ENCODE measurements around the gene PARK7.
A peak's percentile ranks its signal among the peaks of the same experiment; 100 is the strongest.
"Not testable (repeated sequence)": the region's sequence is repeated elsewhere in the genome, so short reads cannot be mapped to it uniquely, and the experiment has no call there.

The PARK7 gene

DNA sequence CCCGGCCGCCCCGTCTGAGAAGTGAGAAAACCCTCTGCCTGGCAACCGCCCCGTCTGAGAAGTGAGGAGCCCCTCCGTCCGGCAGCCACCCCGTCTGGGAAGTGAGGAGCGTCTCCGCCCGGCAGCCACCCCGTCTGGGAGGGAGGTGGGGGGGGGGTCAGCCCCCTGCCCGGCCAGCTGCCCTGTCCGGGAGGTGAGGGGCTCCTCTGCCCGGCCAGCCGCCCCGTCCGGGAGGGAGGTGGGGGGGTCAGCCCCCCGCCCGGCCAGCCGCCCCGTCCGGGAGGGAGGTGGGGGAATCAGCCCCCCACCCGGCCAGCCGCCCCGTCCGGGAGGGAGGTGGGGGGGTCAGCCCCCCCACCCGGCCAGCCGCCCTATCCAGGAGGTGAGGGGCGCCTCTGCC, 8.7 kb upstream of the PARK7 start:
- not testable (repeated sequence) for H3K9ac ChIP-seq (ENCODE audit: low read depth, low read length); H3K9me3 ChIP-seq (ENCODE audit: insufficient read depth, low read depth, low read length); H3K36me3 ChIP-seq (ENCODE audit: insufficient read depth, low read depth, low read length); H3K27ac ChIP-seq (ENCODE audit: low read length); H3K27me3 ChIP-seq (ENCODE audit: insufficient read depth, low read length); H3K4me1 ChIP-seq (ENCODE audit: insufficient read depth, low read length); H3K4me3 ChIP-seq (ENCODE audit: low read length)

DNA sequence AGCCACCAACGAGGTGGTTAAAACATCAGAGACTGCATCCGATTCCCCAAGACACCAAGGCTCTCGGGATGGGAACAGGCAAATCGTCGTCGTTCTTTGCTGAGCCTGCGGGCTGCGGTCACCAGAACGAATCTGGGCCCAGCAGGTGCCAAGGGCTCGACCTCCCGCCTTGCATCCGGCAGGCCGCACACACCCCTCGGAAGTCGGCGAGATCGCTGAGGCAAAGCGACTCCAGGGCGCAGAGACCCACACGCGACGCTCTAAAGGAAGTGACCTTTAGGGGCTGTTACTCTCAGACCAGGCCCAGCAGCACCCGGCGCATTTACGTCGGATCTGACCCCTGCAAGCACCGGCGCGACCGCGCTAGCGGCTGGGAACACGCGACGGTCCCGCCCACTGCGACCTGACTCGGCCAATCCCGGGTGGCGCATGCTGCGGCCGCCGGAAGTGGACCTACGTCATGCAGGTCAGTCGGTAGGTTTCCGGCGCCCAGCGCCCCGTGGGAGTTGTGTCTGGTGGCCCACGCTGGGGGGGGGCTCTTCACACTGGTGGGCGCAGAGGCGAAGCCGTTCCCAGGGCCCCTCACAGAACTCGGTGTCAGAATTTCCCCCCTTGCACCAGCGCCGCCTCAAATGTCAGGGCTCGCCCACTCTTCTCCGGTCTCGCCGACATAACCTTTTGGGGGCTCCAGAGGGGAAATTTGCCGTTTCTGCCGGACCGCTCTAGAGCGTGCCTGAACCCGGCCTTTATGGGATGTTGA, 7.5 kb upstream of the PARK7 start:
- Histone ChIP-seq H3K4me3 (ENCODE audit: low read length) (peak overlapping the region; percentile 73), H3K27me3 (ENCODE audit: insufficient read depth, low read length) (no peaks in the 10 kb centered on the region), H3K27ac (ENCODE audit: low read length) (peak overlapping the region; percentile 57), H3K9ac (ENCODE audit: low read depth, low read length) (peak overlapping the region; percentile 79; the same call in 1 of the 2 replicates), H3K36me3 (ENCODE audit: insufficient read depth, low read depth, low read length) (no peaks in the 10 kb centered on the region), H3K4me1 (ENCODE audit: insufficient read depth, low read length) (no peaks in the 10 kb centered on the region; the same call in 1 of the 2 replicates), H3K9me3 (ENCODE audit: insufficient read depth, low read depth, low read length) (no peaks in the 10 kb centered on the region)

DNA sequence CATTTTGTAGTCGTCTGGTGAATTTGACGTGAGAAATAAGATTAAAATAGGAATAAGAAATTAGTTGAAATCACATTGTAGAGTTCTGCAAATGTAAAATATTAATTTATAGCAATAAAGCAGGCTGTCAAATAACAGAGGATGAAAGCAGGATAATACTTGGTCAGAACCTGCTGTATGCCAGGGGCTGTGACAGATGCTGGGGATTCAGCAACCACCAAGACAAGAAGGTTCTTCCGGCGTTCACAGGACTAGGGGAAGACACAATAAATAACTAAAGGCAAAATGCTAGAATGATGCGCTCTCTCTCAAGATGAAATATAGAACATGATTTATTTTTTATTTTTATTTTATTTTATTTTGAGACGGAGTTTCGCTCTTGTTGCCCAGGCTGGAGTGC, 6.8 kb upstream of the PARK7 start:
- Histone ChIP-seq H3K36me3 (ENCODE audit: insufficient read depth, low read depth, low read length) (no peaks in the 10 kb centered on the region), H3K27ac (ENCODE audit: low read length) (no peak overlapping the region), H3K9ac (ENCODE audit: low read depth, low read length) (peak overlapping the region; percentile 79; the same call in 1 of the 2 replicates), H3K9me3 (ENCODE audit: insufficient read depth, low read depth, low read length) (no peaks in the 10 kb centered on the region), H3K4me3 (ENCODE audit: low read length) (peak overlapping the region; percentile 73), H3K27me3 (ENCODE audit: insufficient read depth, low read length) (no peaks in the 10 kb centered on the region), H3K4me1 (ENCODE audit: insufficient read depth, low read length) (no peaks in the 10 kb centered on the region; the same call in 1 of the 2 replicates)

DNA sequence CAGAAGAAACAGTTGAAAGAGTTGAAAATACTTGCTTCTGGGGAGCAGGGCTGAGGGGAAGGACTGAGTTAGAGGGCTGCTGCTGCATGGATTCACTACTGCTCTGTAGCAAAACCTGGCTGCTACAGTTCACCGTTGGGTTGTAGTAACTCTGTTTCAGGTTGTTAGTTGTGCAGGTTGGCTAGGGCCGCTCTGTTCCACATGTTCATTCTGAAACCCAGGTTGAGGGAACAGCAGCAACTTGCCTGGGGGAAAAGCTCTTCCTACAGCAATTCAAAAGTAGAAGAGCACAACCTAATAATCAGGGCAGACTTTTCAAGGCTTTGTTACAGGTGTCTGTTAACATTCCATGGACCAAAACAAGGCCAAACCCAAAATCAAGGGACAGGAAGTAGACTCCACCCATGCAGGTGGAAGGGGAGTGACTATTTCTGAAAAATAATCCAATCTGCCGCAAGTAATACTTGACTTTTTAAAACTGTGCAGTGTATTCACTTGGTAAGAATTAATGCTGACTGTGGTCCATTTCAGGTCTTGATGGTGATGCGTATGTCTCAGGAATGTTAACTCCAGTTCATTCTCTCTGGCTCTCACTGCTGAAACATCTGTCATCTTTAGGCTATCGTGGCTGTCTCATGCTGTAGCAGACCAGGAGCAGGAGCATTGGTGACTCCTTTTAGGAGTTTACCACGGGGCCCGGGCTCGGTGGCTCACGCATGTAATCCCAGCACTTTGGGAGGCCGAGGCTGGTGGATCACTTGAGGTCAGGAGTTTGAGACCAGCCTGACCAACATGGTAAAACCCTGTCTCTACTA, 5.1 kb upstream of the PARK7 start:
- Histone ChIP-seq H3K4me1 (ENCODE audit: insufficient read depth, low read length) (no peaks in the 10 kb centered on the region), H3K4me3 (ENCODE audit: low read length) (no peak overlapping the region), H3K36me3 (ENCODE audit: insufficient read depth, low read depth, low read length) (no peaks in the 10 kb centered on the region), H3K27me3 (ENCODE audit: insufficient read depth, low read length) (no peaks in the 10 kb centered on the region), H3K9ac (ENCODE audit: low read depth, low read length) (no peak overlapping the region), H3K27ac (ENCODE audit: low read length) (no peak overlapping the region), H3K9me3 (ENCODE audit: insufficient read depth, low read depth, low read length) (no peaks in the 10 kb centered on the region)

DNA sequence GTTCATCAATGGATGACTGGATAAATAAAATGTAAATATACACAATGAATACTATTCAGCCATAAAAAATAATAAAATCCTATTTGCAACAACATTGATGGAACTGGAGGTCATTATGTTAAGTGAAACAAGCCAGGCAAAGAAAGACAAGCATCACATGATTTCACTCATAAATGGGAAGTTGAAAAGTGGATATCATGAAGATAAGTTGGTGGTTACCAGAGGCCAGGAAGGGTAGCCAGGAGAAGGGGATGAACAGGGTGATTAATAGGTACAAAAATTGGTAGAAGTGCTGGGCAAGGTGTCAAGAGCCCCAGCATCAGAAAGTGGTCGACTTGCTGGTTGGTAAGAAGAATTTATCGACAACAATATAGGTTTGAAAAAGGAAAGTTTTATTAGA, 1.3 kb upstream of the PARK7 start:
- Histone ChIP-seq H3K4me1 (ENCODE audit: insufficient read depth, low read length) (peaks cover 3% of the 10 kb centered on the region; the same call in 1 of the 2 replicates), H3K9ac (ENCODE audit: low read depth, low read length) (peak overlapping the region; percentile 93; the same call in 1 of the 2 replicates), H3K36me3 (ENCODE audit: insufficient read depth, low read depth, low read length) (peaks cover 22% of the 10 kb centered on the region), H3K9me3 (ENCODE audit: insufficient read depth, low read depth, low read length) (no peaks in the 10 kb centered on the region), H3K27me3 (ENCODE audit: insufficient read depth, low read length) (no peaks in the 10 kb centered on the region), H3K27ac (ENCODE audit: low read length) (no peak overlapping the region), H3K4me3 (ENCODE audit: low read length) (peak overlapping the region; percentile 91; the same call in 1 of the 2 replicates)

DNA sequence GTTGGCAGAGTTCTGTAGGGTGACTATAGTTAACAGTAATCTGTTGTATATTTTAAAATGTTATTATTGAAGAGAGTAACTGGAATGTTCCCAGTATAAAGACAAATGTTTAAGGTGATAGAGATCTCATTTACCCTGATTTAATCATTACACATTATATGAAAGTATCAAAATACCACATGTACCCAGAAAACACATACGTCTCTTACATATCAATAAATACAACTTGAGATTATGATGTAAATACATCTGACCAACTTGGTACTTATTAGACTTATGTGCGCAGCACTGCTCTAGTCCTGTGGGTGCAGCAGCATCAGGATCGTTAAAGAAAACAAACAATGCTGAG, 670 bp upstream of the PARK7 start:
- Histone ChIP-seq H3K9me3 (ENCODE audit: insufficient read depth, low read depth, low read length) (no peaks in the 10 kb centered on the region), H3K27ac (ENCODE audit: low read length) (peak overlapping the region; percentile 81), H3K4me1 (ENCODE audit: insufficient read depth, low read length) (peaks cover 3% of the 10 kb centered on the region; the same call in 1 of the 2 replicates), H3K4me3 (ENCODE audit: low read length) (peak overlapping the region; percentile 91), H3K9ac (ENCODE audit: low read depth, low read length) (peak overlapping the region; percentile 93), H3K36me3 (ENCODE audit: insufficient read depth, low read depth, low read length) (peaks cover 28% of the 10 kb centered on the region), H3K27me3 (ENCODE audit: insufficient read depth, low read length) (no peaks in the 10 kb centered on the region)

DNA sequence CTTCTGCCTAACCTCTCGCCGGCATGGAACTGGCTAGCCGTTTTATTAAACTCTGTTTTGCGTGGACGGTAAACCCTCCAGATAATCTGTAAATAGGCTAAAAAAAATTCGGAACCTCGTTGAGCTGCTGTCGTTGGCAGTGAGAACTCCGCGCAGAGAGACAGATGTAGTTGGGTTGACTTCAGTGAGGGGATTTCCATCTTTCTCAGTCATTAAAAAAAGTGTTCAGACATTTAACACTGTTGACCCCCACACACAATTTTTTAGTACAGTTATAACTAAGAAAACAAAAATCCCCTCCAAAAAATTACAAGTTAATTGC, 464 bp downstream of the PARK7 start:
- H3K4me1 ChIP-seq (ENCODE audit: insufficient read depth, low read length), result peaks cover 3% of the 10 kb centered on the region; the same call in 1 of the 2 replicates
- H3K27ac ChIP-seq (ENCODE audit: low read length), result no peak overlapping the region
- peaks cover 40% of the 10 kb centered on the region for H3K36me3 ChIP-seq (ENCODE audit: insufficient read depth, low read depth, low read length)
- H3K27me3 ChIP-seq (ENCODE audit: insufficient read depth, low read length), result no peaks in the 10 kb centered on the region
- peak overlapping the region; percentile 91 for H3K4me3 ChIP-seq (ENCODE audit: low read length)
- H3K9me3 ChIP-seq (ENCODE audit: insufficient read depth, low read depth, low read length), result no peaks in the 10 kb centered on the region
- peak overlapping the region; percentile 83 for H3K9ac ChIP-seq (ENCODE audit: low read depth, low read length)

DNA sequence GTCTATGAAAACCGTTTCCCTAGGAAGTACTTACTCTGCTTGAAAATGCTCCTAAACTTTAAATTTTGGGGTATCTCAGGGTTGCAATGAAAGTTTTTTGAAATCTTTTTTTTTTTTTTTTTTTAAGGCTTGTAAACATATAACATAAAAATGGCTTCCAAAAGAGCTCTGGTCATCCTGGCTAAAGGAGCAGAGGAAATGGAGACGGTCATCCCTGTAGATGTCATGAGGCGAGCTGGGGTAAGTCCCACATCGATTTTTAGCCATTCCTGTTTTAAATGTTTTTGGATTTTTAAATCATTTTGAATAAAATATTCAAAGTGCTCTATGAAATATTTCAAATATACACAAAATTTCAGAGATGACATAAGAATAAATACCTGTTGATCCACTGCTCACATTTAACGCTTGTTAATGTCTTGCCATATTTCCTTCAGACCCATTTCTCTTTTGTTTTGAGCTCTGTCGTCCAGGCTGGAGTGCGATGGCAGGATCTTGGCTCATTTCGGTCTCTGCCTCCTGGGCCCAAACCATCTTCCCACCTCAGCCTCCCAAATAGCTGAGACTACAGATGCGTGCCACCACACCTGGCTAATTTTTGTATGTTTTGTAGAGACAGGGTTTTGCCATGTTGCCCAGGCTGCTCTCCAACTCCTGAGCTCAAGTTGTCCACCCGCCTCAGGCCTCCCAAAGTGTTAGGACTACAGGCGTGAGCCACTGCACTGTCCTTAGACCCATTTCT, 1.3 kb downstream of the PARK7 start:
- Histone ChIP-seq H3K4me1 (ENCODE audit: insufficient read depth, low read length) (peaks cover 3% of the 10 kb centered on the region; the same call in 1 of the 2 replicates), H3K9ac (ENCODE audit: low read depth, low read length) (peak overlapping the region; percentile 83; the same call in 1 of the 2 replicates), H3K27me3 (ENCODE audit: insufficient read depth, low read length) (no peaks in the 10 kb centered on the region), H3K27ac (ENCODE audit: low read length) (no peak overlapping the region), H3K36me3 (ENCODE audit: insufficient read depth, low read depth, low read length) (peaks cover 48% of the 10 kb centered on the region), H3K4me3 (ENCODE audit: low read length) (peak overlapping the region; percentile 91), H3K9me3 (ENCODE audit: insufficient read depth, low read depth, low read length) (no peaks in the 10 kb centered on the region)

DNA sequence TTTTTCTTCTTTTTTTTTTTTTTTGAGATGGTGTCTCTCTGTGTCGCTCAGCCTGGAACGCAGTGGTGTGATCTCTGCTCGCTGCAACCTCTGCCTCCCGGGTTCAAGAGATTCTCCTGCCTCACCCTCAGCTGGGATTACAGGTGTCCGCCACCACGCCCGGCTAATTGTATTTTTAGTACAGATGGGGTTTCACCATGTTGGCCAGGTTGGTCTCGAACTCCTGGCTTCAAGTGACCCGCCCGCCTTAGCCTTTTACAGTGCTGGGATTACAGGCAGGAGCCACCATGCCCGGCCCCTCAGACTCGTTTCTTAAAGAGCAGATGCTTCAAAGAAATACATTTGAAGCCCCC, 1.8 kb downstream of the PARK7 start:
- H3K9me3 ChIP-seq (ENCODE audit: insufficient read depth, low read depth, low read length); H3K27ac ChIP-seq (ENCODE audit: low read length); H3K9ac ChIP-seq (ENCODE audit: low read depth, low read length); H3K4me3 ChIP-seq (ENCODE audit: low read length); H3K4me1 ChIP-seq (ENCODE audit: insufficient read depth, low read length); H3K27me3 ChIP-seq (ENCODE audit: insufficient read depth, low read length): not testable (repeated sequence)
- peaks cover 50% of the 10 kb centered on the region for H3K36me3 ChIP-seq (ENCODE audit: insufficient read depth, low read depth, low read length)

DNA sequence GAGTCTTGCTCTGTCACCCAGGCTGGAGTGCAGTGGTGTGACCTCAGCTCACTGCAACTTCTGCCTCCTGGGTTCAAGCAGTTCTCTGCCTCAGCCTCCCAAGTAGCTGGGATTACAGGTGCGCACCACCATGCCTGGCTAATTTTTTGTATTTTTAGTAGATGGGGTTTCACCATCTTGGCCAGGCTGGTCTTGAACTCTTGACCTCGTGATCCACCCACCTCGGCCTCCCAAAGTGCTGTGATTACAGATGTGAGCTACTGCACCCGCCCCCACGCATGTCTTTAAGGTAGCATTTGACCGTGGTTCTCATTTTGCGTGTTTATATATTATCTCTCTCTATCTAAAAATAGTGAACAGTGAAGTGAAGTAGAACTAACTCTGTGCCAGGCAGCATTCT, 2.3 kb downstream of the PARK7 start:
- H3K4me1 ChIP-seq (ENCODE audit: insufficient read depth, low read length); H3K4me3 ChIP-seq (ENCODE audit: low read length); H3K9ac ChIP-seq (ENCODE audit: low read depth, low read length); H3K27me3 ChIP-seq (ENCODE audit: insufficient read depth, low read length); H3K9me3 ChIP-seq (ENCODE audit: insufficient read depth, low read depth, low read length); H3K27ac ChIP-seq (ENCODE audit: low read length): not testable (repeated sequence)
- H3K36me3 ChIP-seq (ENCODE audit: insufficient read depth, low read depth, low read length), result peaks cover 55% of the 10 kb centered on the region

DNA sequence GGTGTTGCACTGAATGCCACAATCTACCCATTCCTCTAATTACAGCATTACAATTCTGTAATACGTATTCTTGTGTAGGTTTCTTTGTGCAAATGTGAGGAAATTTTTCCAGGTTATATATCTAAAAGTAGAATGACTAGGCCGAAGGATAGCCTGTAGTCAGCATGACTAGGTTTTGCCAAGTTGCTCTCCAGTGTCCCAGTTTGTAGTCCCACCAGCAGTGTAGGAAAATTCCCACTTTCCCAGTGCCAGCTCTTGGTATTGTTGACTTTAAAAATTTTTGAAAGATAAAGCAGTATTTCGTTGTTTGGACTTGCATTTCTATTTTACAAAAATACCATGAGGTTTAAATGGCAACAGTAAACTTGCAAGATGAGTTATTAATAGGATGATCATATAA, 3.0 kb downstream of the PARK7 start:
- Histone ChIP-seq H3K4me3 (ENCODE audit: low read length) (no peak overlapping the region), H3K9me3 (ENCODE audit: insufficient read depth, low read depth, low read length) (no peaks in the 10 kb centered on the region), H3K36me3 (ENCODE audit: insufficient read depth, low read depth, low read length) (peaks cover 61% of the 10 kb centered on the region), H3K4me1 (ENCODE audit: insufficient read depth, low read length) (peaks cover 3% of the 10 kb centered on the region; the same call in 1 of the 2 replicates), H3K27ac (ENCODE audit: low read length) (no peak overlapping the region), H3K9ac (ENCODE audit: low read depth, low read length) (no peak overlapping the region), H3K27me3 (ENCODE audit: insufficient read depth, low read length) (no peaks in the 10 kb centered on the region)

All from iPS-20b (cell line).